Tibial artery (tissue), 4 donors: ENCODE results near the gene PHF21A.

Experiments used
- DNase-seq, 2 donors: peaks; one replicate each; pipeline ENCODE4 v3.0.0-alpha.2; 2019
- H3K27ac ChIP-seq, 2 donors: fragments of 200-600 bp; sonication (generic) in 1 of 2; 1 replicate in 1 of 2; 2 replicates in 1 of 2; pipeline ENCODE4 v1.5.1; 2018 to 2019; ENCODE audit warnings: mild to moderate bottlenecking in 1 of 2
- H3K27me3 ChIP-seq, 2 donors: fragments of 200-600 bp; sonication (generic) in 1 of 2; one replicate each; pipeline versions ENCODE4 v1.5.1 to v1.6.0; 2016 to 2019
- H3K36me3 ChIP-seq, 3 donors: fragments of 200-600 bp; sonication (generic) in 2 of 3; one replicate each; pipeline ENCODE4 v1.5.1; 2016 to 2019; ENCODE audit warnings: mild to moderate bottlenecking in 2 of 3
- H3K4me1 ChIP-seq, 4 donors: fragments of 200-600 bp; sonication (generic) in 2 of 4; 1 replicate in 3 of 4; 2 replicates in 1 of 4; pipeline ENCODE4 v1.5.1; 2016 to 2019
- H3K4me3 ChIP-seq, 2 donors: fragments of 200-600 bp; sonication (generic) in 1 of 2; 1 replicate in 1 of 2; 2 replicates in 1 of 2; pipeline ENCODE4 v1.5.1; 2018 to 2019; ENCODE audit warnings: mild to moderate bottlenecking in 2 of 2
- H3K9me3 ChIP-seq, 3 donors: fragments of 200-600 bp; sonication (generic) in 1 of 3; one replicate each; pipeline ENCODE4 v1.5.1; 2016 to 2019
- CTCF ChIP-seq, 2 experiments: fragments of 200-600 bp in 1 of 2; fragments of 450-650 bp in 1 of 2; IDR thresholded peaks; one replicate each; pipeline ENCODE4 v1.5.1; 2017 to 2019; ENCODE audit warnings: antibody characterized with exemption in 2 of 2, mild to moderate bottlenecking in 1 of 2, moderate library complexity in 1 of 2
- intact Hi-C: fragments of 100-400 bp; cut with DNase I; formaldehyde crosslinking; loops from one replicate; pipeline ENCODE4 v1.15.0; 2023; ENCODE audit warnings: low total_unique reads

Gene PHF21A

GRCh38 chr11:46129133-46129532 is 7.9 kb upstream of the PHF21A start:
- no peak overlapping the region for H3K27ac ChIP-seq
- H3K36me3 ChIP-seq = no peaks in the 10 kb centered on the region
- no peak overlapping the region for H3K4me3 ChIP-seq
- no peaks in the 10 kb centered on the region for H3K4me1 ChIP-seq
- no peak for TF ChIP-seq CTCF (IDR thresholded peaks at IDR 0.05)
- H3K9me3 ChIP-seq = no peaks in the 10 kb centered on the region
- intact Hi-C loops = no loop called here
- no peak for DNase-seq
- H3K27me3 ChIP-seq = peaks cover 0 to 2% of the 10 kb centered on the region in 2 donors

- Histone ChIP-seq H3K27ac (no peak overlapping the region), H3K4me1 (peaks cover 0 to 12% (median 4%) of the 10 kb centered on the region in 4 donors), H3K9me3 (no peaks in the 10 kb centered on the region), H3K4me3 (no peak overlapping the region), H3K27me3 (peaks cover 0 to 2% of the 10 kb centered on the region in 2 donors), H3K36me3 (no peaks in the 10 kb centered on the region)
- no peak for TF ChIP-seq CTCF (IDR thresholded peaks at IDR 0.05)
- DNase-seq = peak in 1 of 2 donors; percentile 39
- intact Hi-C loops = no loop called here
These were observed 5.9 kb upstream of the PHF21A start for GRCh38 chr11:46127150-46127638.

GRCh38 chr11:46125284-46125683 is 4.0 kb upstream of the PHF21A start:
- peaks cover 0 to 2% of the 10 kb centered on the region in 2 donors for H3K27me3 ChIP-seq
- peaks cover 0 to 12% (median 4%) of the 10 kb centered on the region in 4 donors for H3K4me1 ChIP-seq
- intact Hi-C loops = no loop called here
- H3K9me3 ChIP-seq = no peaks in the 10 kb centered on the region
- H3K4me3 ChIP-seq = no peak overlapping the region
- H3K27ac ChIP-seq = no peak overlapping the region
- no peaks in the 10 kb centered on the region for H3K36me3 ChIP-seq
- no peak for TF ChIP-seq CTCF (IDR thresholded peaks at IDR 0.05)
- no peak for DNase-seq

- no peak for TF ChIP-seq CTCF (IDR thresholded peaks at IDR 0.05)
- H3K4me1 ChIP-seq = peaks cover 0 to 23% (median 6%) of the 10 kb centered on the region in 4 donors
- H3K36me3 ChIP-seq = no peaks in the 10 kb centered on the region
- DNase-seq = no peak
- no peaks in the 10 kb centered on the region for H3K27me3 ChIP-seq
- no peaks in the 10 kb centered on the region for H3K9me3 ChIP-seq
- intact Hi-C loops = loop anchor here (5.0 kb wide), 1 partner anchor 564 kb away; no protein-coding TSS in a partner anchor
- peak overlapping the region in 1 of 2 donors; percentile 95 for H3K27ac ChIP-seq
- H3K4me3 ChIP-seq = peak overlapping the region in 1 of 2 donors; percentile 83
These were observed 1.9 kb upstream of the PHF21A start for GRCh38 chr11:46122945-46123715.

- H3K4me3 ChIP-seq = peak overlapping the region; percentile 80 to 83
- intact Hi-C loops = loop anchor here (5.0 kb wide), 1 partner anchor 565 kb away; no protein-coding TSS in a partner anchor
- peak; percentile 76 to 86 for DNase-seq
- no peaks in the 10 kb centered on the region for H3K36me3 ChIP-seq
- H3K27ac ChIP-seq = peak overlapping the region; percentile 94 to 95
- H3K4me1 ChIP-seq = peaks cover 0 to 35% (median 11%) of the 10 kb centered on the region in 4 donors
- H3K9me3 ChIP-seq = no peaks in the 10 kb centered on the region
- H3K27me3 ChIP-seq = no peaks in the 10 kb centered on the region
- TF ChIP-seq CTCF (IDR thresholded peaks at IDR 0.05) = no peak
These were observed 647 bp upstream of the PHF21A start for GRCh38 chr11:46121724-46122477.
